RWPE2 (cell line): ENCODE data around the gene TCERG1L.

Source experiments
- ATAC-seq: fragments of 200-7000 bp; cut with Tn5 transposase; 3 replicates; pipeline ENCODE4 v1.9.1; 2021; ENCODE audit warnings: low read depth
- DNase-seq: peaks from one replicate; pipeline ENCODE4 v3.0.0-alpha.2; 2020; ENCODE audit warnings: low spot score
- H3K27ac ChIP-seq: fragments of 450-650 bp; 2 replicates; pipeline ENCODE4 v1.5.1; 2017; ENCODE audit warnings: mild to moderate bottlenecking; ENCODE audit not compliant: poor library complexity, severe bottlenecking
- H3K27me3 ChIP-seq: fragments of 250-450 bp; sonication (Bioruptor Pico); 2 replicates; pipeline ENCODE4 v1.5.1; 2021; ENCODE audit warnings: mild to moderate bottlenecking, moderate library complexity; ENCODE audit not compliant: insufficient read depth, poor library complexity, severe bottlenecking
- H3K36me3 ChIP-seq: fragments of 250-450 bp; sonication (Bioruptor Pico); 2 replicates; pipeline ENCODE4 v1.5.1; 2020; ENCODE audit warnings: low read depth, mild to moderate bottlenecking, moderate library complexity
- H3K4me1 ChIP-seq: fragments of 250-450 bp; sonication (Bioruptor Pico); 2 replicates; pipeline ENCODE4 v1.5.1; 2021; ENCODE audit warnings: mild to moderate bottlenecking, moderate library complexity; ENCODE audit not compliant: insufficient read depth, poor library complexity, severe bottlenecking
- H3K4me3 ChIP-seq: fragments of 250-450 bp; sonication (Bioruptor Pico); 2 replicates; pipeline ENCODE4 v1.5.1; 2021; ENCODE audit warnings: mild to moderate bottlenecking, moderate library complexity; ENCODE audit not compliant: severe bottlenecking
- H3K9me3 ChIP-seq: fragments of 250-450 bp; sonication (Bioruptor Pico); 2 replicates; pipeline ENCODE4 v1.5.1; 2021; ENCODE audit warnings: mild to moderate bottlenecking, moderate library complexity; ENCODE audit not compliant: severe bottlenecking
- TF ChIP-seq, protein P1 (sequence below): fragments of 450-650 bp; IDR thresholded peaks from one replicate; pipeline ENCODE4 v1.5.1; 2017; ENCODE audit warnings: mild to moderate bottlenecking, moderate library complexity; ENCODE audit not compliant: poor library complexity, severe bottlenecking

Gene TCERG1L

GRCh38 chr10:131222986-131223385 is 88.5 kb downstream of the TCERG1L start:
- H3K36me3 ChIP-seq = no peaks in the 10 kb centered on the region
- TF ChIP-seq, protein P1, sequence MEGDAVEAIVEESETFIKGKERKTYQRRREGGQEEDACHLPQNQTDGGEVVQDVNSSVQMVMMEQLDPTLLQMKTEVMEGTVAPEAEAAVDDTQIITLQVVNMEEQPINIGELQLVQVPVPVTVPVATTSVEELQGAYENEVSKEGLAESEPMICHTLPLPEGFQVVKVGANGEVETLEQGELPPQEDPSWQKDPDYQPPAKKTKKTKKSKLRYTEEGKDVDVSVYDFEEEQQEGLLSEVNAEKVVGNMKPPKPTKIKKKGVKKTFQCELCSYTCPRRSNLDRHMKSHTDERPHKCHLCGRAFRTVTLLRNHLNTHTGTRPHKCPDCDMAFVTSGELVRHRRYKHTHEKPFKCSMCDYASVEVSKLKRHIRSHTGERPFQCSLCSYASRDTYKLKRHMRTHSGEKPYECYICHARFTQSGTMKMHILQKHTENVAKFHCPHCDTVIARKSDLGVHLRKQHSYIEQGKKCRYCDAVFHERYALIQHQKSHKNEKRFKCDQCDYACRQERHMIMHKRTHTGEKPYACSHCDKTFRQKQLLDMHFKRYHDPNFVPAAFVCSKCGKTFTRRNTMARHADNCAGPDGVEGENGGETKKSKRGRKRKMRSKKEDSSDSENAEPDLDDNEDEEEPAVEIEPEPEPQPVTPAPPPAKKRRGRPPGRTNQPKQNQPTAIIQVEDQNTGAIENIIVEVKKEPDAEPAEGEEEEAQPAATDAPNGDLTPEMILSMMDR = no peak
- no peak overlapping the region for H3K4me3 ChIP-seq
- no peak for ATAC-seq
- no peak overlapping the region for H3K27ac ChIP-seq
- no peaks in the 10 kb centered on the region for H3K9me3 ChIP-seq
- no peaks in the 10 kb centered on the region for H3K27me3 ChIP-seq
- H3K4me1 ChIP-seq = no peaks in the 10 kb centered on the region
- DNase-seq = no peak

GRCh38 chr10:131221632-131222277 is 89.8 kb downstream of the TCERG1L start:
- ATAC-seq (no peak), DNase-seq (peak; percentile 17)
- TF ChIP-seq, protein P1 = no peak
- Histone ChIP-seq H3K4me3 (no peak overlapping the region), H3K9me3 (no peaks in the 10 kb centered on the region), H3K27me3 (no peaks in the 10 kb centered on the region), H3K4me1 (no peaks in the 10 kb centered on the region), H3K27ac (no peak overlapping the region), H3K36me3 (no peaks in the 10 kb centered on the region)

DNA sequence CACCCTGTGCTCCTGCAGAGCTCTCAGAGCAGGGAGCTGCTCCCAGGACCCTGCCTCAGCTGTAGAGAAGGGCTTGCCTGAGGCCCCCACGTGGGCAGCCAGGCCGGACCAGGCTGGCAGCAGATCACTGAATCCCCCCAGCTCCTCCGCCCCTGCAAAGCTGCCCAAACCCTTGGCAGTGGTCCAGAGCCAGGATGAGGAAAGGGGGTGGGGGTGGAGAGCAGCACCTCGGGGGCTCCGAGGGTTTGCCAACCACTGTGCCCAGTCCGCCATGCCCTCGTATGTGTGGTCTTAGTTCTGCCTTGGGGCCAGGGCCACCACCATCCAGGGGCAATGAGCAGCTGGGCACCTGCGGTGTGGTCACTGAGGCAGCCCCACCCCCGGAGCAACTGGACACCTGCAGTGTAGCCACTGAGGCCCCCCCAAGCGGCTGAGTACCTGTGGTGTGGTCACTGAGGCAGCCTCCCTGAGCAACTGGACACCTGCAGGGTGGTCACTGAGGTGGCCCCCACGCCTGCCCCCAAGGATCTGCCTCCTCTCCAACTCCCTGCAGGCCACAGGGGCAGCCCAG is 90.8 kb downstream of the TCERG1L start:
- TF ChIP-seq, protein P1 = no peak
- Histone ChIP-seq H3K27ac (no peak overlapping the region), H3K36me3 (no peaks in the 10 kb centered on the region), H3K27me3 (no peaks in the 10 kb centered on the region), H3K9me3 (no peaks in the 10 kb centered on the region), H3K4me1 (no peaks in the 10 kb centered on the region), H3K4me3 (no peak overlapping the region)
- no peak for ATAC-seq
- DNase-seq = peak; percentile 37

DNA sequence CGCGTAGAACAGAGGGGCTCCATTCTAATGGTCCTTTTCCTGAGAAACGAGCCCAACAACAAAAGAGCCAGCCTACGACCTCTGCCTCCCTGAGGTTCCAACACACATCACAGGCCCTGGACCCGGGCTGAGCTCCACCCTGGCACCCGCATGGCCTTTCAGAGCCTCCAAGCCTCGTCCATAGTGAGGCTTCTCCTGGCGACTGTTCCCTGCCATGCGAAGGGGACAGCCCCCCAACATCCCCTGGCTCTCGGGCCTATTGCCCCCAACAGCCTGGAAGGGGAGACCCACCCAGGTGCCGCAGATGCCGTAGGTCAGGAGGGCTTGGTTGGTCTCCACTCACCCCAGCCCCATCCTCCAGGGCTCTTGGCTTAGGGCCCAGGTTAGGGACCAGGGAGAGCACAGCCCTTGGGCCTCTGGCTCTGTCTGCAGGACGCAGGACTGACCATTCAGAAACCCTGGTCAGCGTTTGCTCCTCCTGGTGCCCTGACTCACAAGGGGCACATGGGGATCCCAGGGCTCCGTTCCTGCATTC is 91.5 kb downstream of the TCERG1L start:
- H3K36me3 ChIP-seq = no peaks in the 10 kb centered on the region
- no peak overlapping the region for H3K4me3 ChIP-seq
- ATAC-seq (no peak), DNase-seq (peak; percentile 23)
- TF ChIP-seq, protein P1 = no peak
- no peaks in the 10 kb centered on the region for H3K9me3 ChIP-seq
- no peaks in the 10 kb centered on the region for H3K4me1 ChIP-seq
- no peaks in the 10 kb centered on the region for H3K27me3 ChIP-seq
- no peak overlapping the region for H3K27ac ChIP-seq

DNA sequence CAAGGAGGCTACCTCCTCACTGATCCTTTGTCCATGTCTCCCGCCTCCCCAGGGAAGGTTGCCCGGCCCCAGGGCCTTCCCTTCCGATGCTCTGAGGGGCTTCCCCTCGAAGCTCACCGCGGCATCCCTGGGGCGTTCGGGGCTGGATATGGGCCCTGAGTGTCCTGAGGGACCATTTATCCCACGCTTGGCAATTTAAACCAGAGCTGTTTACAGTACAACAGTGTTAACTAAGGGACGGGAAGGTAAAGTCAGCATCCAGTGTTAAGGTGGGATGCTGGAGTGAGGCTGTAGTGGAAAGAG is 92.0 kb downstream of the TCERG1L start:
- no peak overlapping the region for H3K27ac ChIP-seq
- H3K36me3 ChIP-seq = no peaks in the 10 kb centered on the region
- no peaks in the 10 kb centered on the region for H3K27me3 ChIP-seq
- ATAC-seq (no peak), DNase-seq (no peak)
- H3K4me1 ChIP-seq = no peaks in the 10 kb centered on the region
- H3K4me3 ChIP-seq = no peak overlapping the region
- no peaks in the 10 kb centered on the region for H3K9me3 ChIP-seq
- TF ChIP-seq, protein P1 = no peak
